IPS-18c (cell line): ENCODE measurements around the gene ATIC.

Source experiments
- H3K4me3 ChIP-seq: 2 replicates; pipeline ENCODE4 v1.7.0; 2013; ENCODE audit warnings: low read depth, mild to moderate bottlenecking, low read length, moderate library complexity; ENCODE audit not compliant: insufficient read depth
- H3K9me3 ChIP-seq: one replicate; pipeline ENCODE4 v1.6.1; 2013; ENCODE audit warnings: mild to moderate bottlenecking, low read length, moderate library complexity; ENCODE audit not compliant: control insufficient read depth, insufficient read depth

The ATIC gene

DNA sequence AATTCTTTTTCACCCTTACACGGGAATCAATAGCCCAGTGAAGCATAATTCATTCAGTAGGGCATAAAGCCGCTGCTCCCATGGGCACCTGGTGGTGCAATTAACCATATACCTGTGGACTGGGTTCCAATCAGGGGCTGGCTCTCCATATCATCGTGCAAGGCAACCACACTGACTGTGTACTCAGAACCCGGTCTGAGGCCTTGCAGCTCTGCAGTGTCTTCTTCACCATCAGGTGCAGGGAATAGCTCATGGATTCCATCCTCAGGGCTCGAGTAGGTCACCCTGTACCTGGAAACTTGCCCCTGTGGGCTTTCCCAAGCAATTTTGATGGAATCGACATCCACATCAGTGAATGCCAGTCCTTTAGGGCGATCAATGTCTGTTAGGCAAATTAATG lies 68.8 kb downstream of the ATIC start:
- Histone ChIP-seq H3K9me3 (peaks cover 2% of the 10 kb centered on the region), H3K4me3 (no peak overlapping the region)

DNA sequence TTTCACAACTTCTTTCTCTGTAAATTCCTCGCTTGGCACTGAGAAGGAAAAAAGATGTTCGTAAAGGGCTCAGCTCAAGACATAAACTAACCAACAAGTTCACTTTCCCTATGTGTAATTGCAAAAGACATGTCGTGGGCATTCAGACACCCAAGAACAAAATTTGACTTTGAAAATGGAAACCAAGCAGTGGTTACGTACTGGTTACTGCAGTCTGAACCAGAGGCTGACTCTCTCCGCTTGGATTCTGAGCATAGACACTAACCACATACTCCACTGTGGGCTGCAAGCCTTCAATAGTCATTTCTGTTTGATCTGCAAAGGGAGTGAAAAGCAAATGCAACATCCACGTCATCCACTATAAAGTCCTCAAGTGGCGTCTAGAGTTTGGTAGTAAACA lies 70.2 kb downstream of the ATIC start:
- H3K4me3 ChIP-seq = no peak overlapping the region
- peaks cover 2% of the 10 kb centered on the region for H3K9me3 ChIP-seq

DNA sequence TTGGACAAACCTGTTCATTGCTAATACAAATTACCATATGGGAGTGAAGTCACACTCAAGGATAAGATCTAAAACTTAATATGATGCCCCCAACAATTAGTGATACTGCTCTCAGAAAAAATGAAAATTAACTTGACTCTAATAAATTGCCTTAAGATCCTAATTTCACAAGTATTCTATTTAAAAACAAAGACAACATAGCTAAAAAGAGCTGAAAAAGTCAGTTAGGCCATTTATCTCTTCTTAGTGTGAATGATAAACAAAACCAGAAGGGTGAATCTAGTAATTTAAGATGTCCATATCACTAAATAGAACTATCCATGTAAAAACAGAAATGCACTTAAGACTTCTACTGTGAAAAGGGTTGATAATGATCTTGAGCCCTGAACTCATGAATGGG lies 70.6 kb downstream of the ATIC start:
- H3K9me3 ChIP-seq = peaks cover 2% of the 10 kb centered on the region
- H3K4me3 ChIP-seq = no peak overlapping the region

DNA sequence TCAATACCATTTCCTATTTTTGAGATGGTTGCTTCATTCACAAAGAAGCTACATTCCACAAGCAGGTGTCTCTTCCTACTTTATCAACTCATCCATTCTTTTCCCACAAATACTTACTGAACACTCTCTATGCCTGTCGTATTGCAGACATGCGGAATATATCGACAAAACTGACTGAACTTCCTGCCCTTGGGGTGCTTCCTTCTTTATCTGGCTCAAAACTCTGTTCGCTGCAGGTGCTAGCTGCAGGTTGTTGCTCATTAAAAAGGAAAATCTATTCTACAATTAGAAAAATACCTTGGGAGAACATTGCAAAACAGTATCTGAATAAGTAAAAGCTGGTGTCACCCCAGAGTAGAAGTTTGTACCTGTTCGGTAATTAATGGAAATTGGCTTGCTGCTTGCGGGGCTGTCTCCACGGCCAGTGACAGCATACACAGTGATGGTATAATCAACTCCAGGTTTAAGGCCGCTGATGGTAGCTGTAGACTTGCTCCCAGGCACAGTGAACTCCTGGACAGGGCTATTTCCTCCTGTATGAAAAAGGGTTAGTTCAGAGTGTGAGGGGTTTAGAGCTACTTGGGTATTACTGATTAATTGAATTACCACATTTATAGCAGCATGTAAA lies 71.9 kb downstream of the ATIC start:
- Histone ChIP-seq H3K4me3 (no peak overlapping the region), H3K9me3 (peaks cover 2% of the 10 kb centered on the region)

DNA sequence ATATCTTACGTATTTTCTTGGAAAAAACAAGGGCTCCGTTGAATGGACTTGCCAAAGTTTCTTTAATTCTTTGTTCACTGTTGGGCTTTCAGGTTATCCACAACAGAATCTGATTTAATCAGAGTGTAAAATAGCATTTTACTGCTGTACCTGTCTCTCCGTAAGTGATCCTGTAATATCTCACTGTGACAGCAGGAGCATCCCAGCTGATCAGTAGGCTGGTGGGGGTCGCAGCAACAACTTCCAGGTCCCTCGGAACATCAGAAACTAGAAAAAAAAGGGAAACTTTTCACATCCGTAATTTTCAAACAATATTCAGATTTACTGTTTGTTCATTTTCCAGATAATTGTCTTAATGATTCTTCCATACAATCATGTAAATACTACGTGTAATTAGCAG lies 72.9 kb downstream of the ATIC start:
- H3K4me3 ChIP-seq = no peak overlapping the region
- H3K9me3 ChIP-seq = peaks cover 2% of the 10 kb centered on the region

DNA sequence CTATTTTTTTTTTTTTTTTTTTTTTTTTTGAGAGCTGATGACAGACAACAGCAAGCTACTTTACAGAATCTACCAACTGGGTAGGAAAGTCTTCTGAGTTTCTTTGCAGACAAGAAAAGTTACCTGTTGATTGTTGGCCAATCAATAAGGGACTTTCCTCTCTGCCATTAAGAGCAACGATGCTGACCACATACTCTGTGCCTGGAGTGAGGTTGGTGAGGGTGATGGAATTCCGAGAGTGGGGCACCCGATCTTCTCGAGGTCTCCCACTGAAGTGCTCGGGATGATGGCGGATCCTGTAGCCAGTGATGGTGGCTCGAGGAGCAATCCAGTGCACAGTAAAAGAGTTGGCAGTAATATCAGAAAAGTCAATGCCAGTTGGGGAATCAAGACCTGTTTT lies 74.7 kb downstream of the ATIC start:
- no peak overlapping the region for H3K4me3 ChIP-seq
- no peaks in the 10 kb centered on the region for H3K9me3 ChIP-seq

DNA sequence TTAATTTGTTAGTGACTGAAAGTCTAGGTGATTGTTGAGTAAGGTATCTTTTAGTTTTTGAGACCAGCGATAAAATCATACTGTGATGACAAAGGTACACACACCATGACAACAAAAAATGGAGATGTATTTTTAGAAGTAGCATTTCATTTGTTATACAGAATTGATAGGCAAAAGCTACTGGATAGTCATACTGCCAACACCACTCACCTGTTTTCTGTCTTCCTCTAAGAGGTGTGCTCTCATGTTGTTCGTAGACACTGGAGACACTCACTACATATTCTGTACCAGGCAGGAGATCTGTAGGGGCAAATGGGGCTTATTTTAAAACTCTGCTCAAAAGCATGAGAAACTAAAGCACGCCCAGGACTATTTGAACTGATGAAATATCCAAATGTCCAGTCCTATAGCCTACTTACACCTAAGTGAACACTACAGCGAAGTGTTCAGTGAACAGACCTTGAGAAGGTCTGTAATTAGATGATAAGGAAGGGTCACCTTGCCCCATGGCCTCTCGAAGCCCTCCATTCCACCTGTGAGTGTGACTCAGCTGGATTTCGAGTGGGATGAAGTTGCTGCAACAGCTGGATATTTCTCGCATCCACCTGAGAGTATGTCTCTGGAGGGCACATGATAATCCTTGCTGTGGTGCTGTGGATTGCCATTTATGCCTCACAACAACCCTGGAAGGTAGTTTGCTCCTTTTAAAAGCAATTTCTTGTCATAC lies 76.3 kb downstream of the ATIC start:
- H3K4me3 ChIP-seq = no peak overlapping the region
- no peaks in the 10 kb centered on the region for H3K9me3 ChIP-seq

DNA sequence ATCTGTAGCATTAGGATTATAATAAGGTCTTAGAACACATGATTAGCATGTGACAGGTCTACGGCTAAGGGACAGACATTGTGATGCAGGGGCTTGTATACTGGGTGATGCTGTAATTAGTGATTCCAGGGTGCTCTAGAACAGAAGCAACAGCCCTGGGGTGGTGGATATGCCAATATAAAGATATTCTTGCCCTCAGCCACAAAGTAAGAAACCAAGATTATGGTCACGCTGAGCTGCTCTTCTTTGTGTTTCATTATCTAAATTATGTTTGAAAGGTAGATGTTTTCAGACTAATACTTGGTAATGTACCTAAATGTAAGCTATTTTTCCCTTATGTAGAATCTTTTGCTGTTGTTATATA lies 78.7 kb downstream of the ATIC start:
- Histone ChIP-seq H3K4me3 (no peak overlapping the region), H3K9me3 (no peaks in the 10 kb centered on the region)

DNA sequence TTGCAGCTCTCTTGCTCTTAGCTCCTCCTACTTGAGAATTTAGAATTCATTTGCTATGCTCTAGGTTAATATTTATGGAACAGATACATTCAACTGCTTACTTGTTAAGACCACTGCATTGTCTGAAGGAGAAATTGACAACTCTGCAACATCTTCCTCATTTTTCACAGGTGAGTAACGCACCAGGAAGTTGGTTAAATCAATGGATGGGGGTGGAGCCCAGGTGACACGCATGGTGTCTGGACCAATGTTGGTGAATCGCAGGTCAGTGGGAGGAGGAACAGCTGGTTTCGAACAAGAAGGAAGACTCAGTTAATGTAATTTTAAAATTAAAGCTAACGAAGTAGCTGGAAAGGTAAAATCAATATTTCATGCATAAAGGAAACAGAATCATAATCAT lies 79.7 kb downstream of the ATIC start:
- no peak overlapping the region for H3K4me3 ChIP-seq
- H3K9me3 ChIP-seq = no peaks in the 10 kb centered on the region

DNA sequence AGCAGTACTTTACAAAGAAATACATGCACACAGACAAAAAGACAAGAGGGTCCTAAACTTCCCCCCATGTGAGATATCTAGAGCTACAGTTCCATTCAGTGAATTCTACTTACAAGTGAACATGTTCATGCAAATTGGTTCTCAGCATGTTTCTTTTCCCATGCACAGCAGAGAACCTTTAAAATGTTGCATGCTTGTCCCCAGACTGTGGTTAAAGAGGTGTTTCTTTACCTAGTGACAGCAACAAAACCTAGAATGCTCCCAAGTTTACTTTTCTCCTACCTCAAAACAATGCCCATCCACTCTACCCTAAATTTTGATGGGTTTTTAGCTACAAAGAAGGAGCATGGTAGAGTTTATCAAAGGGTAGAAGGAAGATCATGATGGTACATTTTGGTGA lies 80.3 kb downstream of the ATIC start:
- Histone ChIP-seq H3K9me3 (no peaks in the 10 kb centered on the region), H3K4me3 (no peak overlapping the region)

DNA sequence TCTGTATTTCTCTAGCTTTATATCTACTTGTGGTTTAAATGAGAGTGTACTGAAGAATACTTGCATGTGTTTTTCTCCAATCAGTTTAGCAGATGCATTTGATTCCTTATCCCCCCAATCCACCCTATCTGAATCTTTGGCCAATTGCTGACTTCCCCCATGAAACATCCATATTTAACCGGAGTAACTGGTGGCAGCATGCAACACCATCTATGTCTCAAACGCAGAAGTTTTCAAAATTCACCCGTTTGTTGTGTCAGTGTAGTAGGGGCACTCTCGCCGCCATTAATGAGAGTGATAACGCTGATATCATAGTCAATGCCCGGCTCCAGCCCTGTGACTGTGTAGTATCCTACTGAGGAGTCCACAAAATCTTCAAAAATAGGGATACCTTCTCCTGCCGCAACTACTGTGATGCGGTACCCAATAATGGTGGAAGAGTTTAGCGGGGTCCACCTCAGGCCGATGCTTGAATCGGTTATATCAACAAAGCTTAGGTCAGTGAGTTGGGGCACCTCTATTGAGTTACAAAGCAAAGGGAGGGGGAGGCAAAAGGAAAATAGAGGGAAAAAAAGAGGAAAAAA lies 80.9 kb downstream of the ATIC start:
- no peak overlapping the region for H3K4me3 ChIP-seq
- H3K9me3 ChIP-seq = no peaks in the 10 kb centered on the region

DNA sequence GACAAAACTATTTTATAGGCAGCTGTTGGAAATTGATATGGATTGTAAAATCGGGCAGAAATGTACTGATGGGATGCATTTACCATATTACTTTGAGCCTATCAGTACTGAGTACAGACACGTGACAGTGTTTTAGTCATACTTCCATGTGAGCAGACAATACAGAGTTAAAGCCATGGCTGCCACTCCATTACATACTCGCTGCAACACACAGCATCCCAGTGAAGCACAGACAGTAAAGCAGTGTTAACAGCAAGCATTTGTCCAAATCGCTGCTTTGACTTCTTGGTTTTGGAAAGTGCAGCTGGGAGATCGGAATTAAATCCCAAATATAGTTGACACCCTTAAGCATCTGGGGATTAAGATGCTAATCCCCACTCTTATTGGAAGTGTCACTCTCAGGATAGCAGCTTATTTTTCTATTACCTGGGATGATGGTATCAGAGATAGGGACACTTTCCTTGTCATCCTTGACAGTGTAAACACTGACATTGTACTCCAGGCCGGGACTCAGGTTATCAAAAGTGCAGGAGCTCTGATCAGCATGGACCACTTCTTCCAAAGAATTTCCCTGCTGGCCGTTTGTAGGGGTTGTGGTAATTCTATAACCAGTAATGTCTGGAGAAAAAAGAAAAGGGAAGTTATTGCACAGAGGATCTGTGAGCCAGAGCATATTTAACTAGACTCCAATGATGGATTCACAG lies 82.4 kb downstream of the ATIC start:
- H3K4me3 ChIP-seq = no peak overlapping the region
- no peaks in the 10 kb centered on the region for H3K9me3 ChIP-seq

DNA sequence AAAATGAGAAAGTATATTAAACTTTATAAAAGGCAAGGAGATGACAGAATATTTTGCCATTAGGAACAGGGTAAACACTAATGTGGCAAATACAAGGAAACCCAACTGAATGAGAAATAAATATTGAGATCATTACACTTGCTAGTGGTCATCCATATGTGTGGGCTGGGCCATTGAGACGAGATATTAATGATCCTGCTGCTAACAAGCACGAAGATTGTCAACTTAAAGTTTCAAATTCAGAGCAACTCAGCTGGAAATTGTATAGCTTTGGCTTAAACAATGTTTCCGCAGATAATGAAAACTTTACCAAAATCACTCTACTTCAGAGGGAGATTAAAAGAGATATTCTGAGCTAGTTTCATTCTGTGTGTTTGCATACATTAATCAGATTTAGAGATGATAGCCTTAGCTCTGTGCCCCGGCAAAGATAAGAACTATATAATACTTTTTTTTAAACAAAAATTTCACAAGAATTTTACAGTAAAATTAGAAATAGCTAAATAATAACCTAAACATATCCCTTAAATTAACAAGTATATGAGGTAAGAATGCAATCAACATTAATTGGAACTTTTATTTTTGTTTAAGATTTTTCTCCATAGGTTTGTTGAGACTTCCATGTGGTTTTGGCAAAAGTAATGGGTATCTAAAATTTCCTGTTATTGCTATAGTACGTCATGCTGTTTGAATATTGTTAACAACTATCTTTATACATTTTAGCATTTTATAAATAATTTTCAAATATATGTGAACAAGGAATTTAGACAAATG lies 84.0 kb downstream of the ATIC start:
- no peaks in the 10 kb centered on the region for H3K9me3 ChIP-seq

DNA sequence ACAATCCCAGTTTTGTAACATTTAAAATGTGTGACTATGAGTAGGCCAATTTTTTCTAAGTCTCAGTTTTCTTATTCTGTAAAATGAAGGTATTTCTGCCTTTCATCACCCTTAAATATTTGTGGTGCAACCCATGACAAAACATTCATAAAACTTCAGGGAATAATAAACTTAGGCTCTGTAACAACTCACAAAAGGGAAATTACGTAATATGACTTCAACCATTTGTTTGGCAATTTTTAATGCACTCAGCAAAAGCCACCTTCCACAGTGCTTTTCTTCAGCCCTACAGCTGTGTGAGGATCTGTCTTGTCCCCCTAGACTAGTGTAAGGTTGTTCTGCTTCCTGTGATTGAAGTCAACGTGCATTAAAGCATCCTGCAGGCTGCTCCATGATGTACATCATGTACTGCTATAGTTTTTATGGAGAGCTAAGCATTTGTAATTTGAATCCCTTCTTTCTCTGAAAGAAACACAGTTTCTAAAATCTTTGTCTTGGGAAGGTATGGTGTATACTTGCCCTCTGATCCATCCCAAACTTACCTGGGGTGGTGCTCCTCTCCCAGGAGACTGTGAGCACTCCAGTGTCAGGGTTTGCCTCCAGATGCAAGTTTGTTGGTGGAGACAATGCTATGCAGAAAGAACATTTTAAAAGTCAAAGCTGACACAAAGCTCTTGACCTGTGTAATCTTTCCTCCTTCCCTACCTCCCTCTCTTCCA lies 84.9 kb downstream of the ATIC start:
- H3K4me3 ChIP-seq = no peak overlapping the region
- H3K9me3 ChIP-seq = no peaks in the 10 kb centered on the region

More for the DNA sequence above, 84.0 kb downstream of the ATIC start:
- no peak overlapping the region for H3K4me3 ChIP-seq

DNA sequence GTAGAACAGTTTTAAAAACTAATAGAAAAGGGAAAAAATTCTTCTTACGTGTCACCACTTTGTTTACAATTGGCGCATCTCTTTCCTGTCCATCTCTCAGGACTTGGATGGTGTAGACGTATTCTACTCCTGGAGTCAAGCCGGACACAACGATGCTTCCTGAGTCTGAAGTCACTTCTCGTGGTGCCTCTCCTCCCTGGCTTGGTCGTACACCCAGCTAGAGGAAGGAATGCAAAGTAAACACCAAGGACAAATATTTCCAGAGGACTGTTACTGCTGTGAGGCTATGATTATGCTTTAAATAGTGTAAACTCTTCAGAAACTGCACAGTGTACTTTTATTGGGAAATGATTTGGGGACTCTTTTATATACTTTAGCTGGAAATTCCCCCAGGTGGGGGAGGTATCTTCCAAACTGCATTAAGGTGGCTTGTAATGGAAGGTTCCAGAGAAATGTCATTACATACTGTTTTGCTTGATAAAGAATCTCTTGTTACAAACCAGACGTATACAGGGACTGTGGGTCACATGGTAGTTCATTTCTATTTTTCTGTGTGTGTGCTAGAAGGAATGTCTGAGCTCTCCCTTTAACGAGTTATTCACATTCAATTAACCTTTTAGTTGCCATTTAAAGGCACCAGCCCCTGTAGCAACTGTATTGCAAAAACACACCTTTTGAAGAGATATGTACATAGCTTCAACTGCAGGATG lies 85.9 kb downstream of the ATIC start:
- Histone ChIP-seq H3K9me3 (no peaks in the 10 kb centered on the region), H3K4me3 (no peak overlapping the region)

DNA sequence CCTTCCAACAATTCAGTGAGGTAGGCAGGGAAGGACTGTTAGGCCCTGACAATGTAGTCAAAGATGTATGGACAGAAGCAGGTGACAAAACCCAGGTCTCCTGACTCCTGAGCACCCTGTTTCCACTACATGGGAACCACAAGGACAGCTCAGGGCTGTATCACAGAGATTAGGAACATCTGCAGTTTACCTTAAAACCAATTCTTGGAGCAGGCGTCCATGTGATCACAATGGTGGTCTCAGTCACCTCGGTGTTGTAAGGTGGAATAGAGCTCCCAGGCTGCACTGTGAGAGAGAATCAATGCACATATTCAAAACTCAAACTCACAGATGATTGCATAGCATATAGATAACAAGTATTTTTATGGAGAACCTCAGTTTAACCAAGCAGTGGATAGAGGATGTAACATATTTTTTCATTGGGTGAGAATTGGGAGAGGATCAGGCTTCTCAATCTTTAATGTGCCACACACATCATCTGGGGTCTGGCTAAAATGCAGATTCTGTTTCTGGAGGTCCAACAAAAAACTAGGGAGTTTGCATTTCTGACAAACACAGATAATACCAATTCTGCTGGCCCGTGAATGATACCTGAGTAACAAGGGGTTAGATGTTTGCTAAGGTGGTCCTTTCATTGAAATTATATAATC lies 87.3 kb downstream of the ATIC start:
- no peaks in the 10 kb centered on the region for H3K9me3 ChIP-seq
- no peak overlapping the region for H3K4me3 ChIP-seq
